KMS-11 (cell line): ENCODE measurements around the gene ZC3H14.
A peak's percentile ranks its signal among the peaks of the same experiment; 100 is the strongest.

Source experiments
- H2AFZ ChIP-seq: fragments of 200-600 bp; sonication (generic); 2 replicates; pipeline ENCODE4 v1.6.1; 2016; ENCODE audit warnings: antibody characterized with exemption, mixed run types, low read depth
- H3K27ac ChIP-seq: fragments of 200-600 bp; sonication (generic); 2 replicates; pipeline ENCODE4 v1.6.1; 2016; ENCODE audit warnings: mild to moderate bottlenecking, mixed run types
- H3K27me3 ChIP-seq: fragments of 200-600 bp; sonication (generic); 2 replicates; pipeline ENCODE4 v1.6.1; 2017; ENCODE audit warnings: mild to moderate bottlenecking, low read depth, mixed run types, moderate library complexity; ENCODE audit not compliant: insufficient read depth
- H3K36me3 ChIP-seq: fragments of 200-600 bp; sonication (generic); 2 replicates; pipeline ENCODE4 v1.6.1; 2017; ENCODE audit warnings: mild to moderate bottlenecking, mixed run types; ENCODE audit not compliant: insufficient read depth
- H3K4me1 ChIP-seq: fragments of 200-600 bp; sonication (generic); 2 replicates; pipeline ENCODE4 v1.6.1; 2016; ENCODE audit warnings: mild to moderate bottlenecking, low read depth, mixed run types; ENCODE audit not compliant: poor library complexity, severe bottlenecking
- H3K4me2 ChIP-seq: fragments of 200-600 bp; sonication (generic); 2 replicates; pipeline ENCODE4 v1.7.0; 2016; ENCODE audit warnings: mild to moderate bottlenecking, mixed run types
- H3K4me3 ChIP-seq: fragments of 200-600 bp; sonication (generic); IDR thresholded peaks from 2 replicates; pipeline ENCODE4 v1.6.1; 2017; ENCODE audit warnings: low read depth, low read length, mixed read lengths; ENCODE audit not compliant: insufficient read depth
- H3K79me2 ChIP-seq: fragments of 200-600 bp; sonication (generic); 2 replicates; pipeline ENCODE4 v1.6.1; 2016; ENCODE audit warnings: low read depth, mixed run types; ENCODE audit not compliant: insufficient read depth
- H3K9ac ChIP-seq: fragments of 200-600 bp; sonication (generic); 2 replicates; pipeline ENCODE4 v1.6.1; 2016; ENCODE audit warnings: mild to moderate bottlenecking, mixed run types
- H4K20me1 ChIP-seq: fragments of 200-600 bp; sonication (generic); 2 replicates; pipeline ENCODE4 v1.6.1; 2016; ENCODE audit warnings: mild to moderate bottlenecking, mixed run types; ENCODE audit not compliant: insufficient read depth
- CTCF ChIP-seq: fragments of 200-600 bp; sonication (generic); conservative IDR thresholded peaks from 2 replicates; pipeline ENCODE4 v1.6.1; 2017; ENCODE audit warnings: low read depth, mild to moderate bottlenecking, antibody characterized with exemption, low read length, moderate library complexity, mixed read lengths

Gene ZC3H14

GRCh38 chr14:88667555-88668273, 104.9 kb downstream of the ZC3H14 start:
- no peaks in the 10 kb centered on the region for H4K20me1 ChIP-seq
- no peaks in the 10 kb centered on the region for H3K27me3 ChIP-seq
- peak; percentile 72 for TF ChIP-seq CTCF
- H2AFZ ChIP-seq, result no peak overlapping the region; the same call in 1 of the 2 replicates
- no peak overlapping the region for H3K9ac ChIP-seq
- H3K36me3 ChIP-seq, result no peaks in the 10 kb centered on the region
- H3K4me2 ChIP-seq, result no peak overlapping the region
- peaks cover 8% of the 10 kb centered on the region for H3K4me1 ChIP-seq
- H3K27ac ChIP-seq, result no peak overlapping the region
- no peak overlapping the region for H3K4me3 ChIP-seq
- H3K79me2 ChIP-seq, result no peaks in the 10 kb centered on the region

- H3K4me1 ChIP-seq, result peaks cover 8% of the 10 kb centered on the region
- H3K4me3 ChIP-seq, result no peak overlapping the region
- no peak overlapping the region for H2AFZ ChIP-seq
Observed at GRCh38 chr14:88668448-88669116, 105.7 kb downstream of the ZC3H14 start.

GRCh38 chr14:88669346-88669745, 106.5 kb downstream of the ZC3H14 start:
- Histone ChIP-seq H3K36me3 (no peaks in the 10 kb centered on the region), H3K9ac (no peak overlapping the region), H4K20me1 (no peaks in the 10 kb centered on the region), H3K79me2 (no peaks in the 10 kb centered on the region), H3K27me3 (no peaks in the 10 kb centered on the region), H2AFZ (no peak overlapping the region), H3K4me3 (no peak overlapping the region), H3K4me1 (peaks cover 8% of the 10 kb centered on the region), H3K4me2 (no peak overlapping the region), H3K27ac (no peak overlapping the region)
- TF ChIP-seq CTCF, result no peak

More at GRCh38 chr14:88668448-88669116, 105.7 kb downstream of the ZC3H14 start:
- H3K27me3 ChIP-seq, result no peaks in the 10 kb centered on the region
- no peak for TF ChIP-seq CTCF
- H3K36me3 ChIP-seq, result no peaks in the 10 kb centered on the region
- H3K27ac ChIP-seq, result no peak overlapping the region
- no peaks in the 10 kb centered on the region for H4K20me1 ChIP-seq
- no peaks in the 10 kb centered on the region for H3K79me2 ChIP-seq
- H3K9ac ChIP-seq, result no peak overlapping the region
- no peak overlapping the region for H3K4me2 ChIP-seq
